Hematopoietic multipotent progenitor cell treated with erythropoietin and hydrocortisone succinate and interleukin-3 and kit ligand, for 15 days (in vitro differentiated cells): Measurements from ENCODE around the gene LECT2.

Source experiments
- DNase-seq: peaks from one replicate; pipeline ENCODE4 v3.0.0-alpha.2; 2015; ENCODE audit warnings: low spot score

Gene LECT2

DNA sequence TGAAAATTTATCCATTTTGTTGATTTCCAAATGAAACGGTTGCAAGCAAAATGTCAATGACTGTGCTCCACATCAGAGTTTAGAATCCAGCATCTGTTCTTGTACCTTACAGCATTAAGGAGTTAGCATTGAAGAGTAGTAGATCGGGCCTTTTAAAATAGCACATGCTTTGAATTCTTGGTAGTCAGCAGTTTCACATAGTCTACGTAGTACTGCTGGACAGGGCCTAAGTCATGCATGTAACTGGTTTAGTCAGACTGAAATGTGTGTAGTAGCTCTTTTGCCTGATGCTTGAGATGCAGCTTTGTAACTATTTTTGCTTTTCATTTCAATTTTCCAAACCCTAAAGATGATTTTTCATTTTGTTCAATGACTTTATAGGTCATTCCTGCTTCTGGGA lies 19.8 kb downstream of the LECT2 start:
- DNase-seq = no peak

DNA sequence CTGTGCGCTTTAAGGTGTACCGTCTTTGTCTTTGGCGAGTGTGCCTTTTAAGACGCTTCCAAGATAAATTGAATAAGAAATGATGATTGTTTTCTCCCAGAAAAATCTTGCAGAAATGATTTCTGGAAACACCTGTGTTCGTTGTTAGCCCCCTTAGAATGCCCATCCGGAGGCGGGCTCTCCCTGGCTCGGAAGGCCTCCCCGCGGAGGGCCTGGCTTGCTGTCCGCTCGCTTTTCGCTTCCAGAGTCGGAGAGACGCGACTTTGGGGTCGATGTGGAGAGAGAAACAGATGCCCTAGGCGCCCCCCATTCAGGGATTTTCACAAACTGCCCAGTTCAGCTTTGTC lies 23.9 kb downstream of the LECT2 start:
- no peak for DNase-seq

DNA sequence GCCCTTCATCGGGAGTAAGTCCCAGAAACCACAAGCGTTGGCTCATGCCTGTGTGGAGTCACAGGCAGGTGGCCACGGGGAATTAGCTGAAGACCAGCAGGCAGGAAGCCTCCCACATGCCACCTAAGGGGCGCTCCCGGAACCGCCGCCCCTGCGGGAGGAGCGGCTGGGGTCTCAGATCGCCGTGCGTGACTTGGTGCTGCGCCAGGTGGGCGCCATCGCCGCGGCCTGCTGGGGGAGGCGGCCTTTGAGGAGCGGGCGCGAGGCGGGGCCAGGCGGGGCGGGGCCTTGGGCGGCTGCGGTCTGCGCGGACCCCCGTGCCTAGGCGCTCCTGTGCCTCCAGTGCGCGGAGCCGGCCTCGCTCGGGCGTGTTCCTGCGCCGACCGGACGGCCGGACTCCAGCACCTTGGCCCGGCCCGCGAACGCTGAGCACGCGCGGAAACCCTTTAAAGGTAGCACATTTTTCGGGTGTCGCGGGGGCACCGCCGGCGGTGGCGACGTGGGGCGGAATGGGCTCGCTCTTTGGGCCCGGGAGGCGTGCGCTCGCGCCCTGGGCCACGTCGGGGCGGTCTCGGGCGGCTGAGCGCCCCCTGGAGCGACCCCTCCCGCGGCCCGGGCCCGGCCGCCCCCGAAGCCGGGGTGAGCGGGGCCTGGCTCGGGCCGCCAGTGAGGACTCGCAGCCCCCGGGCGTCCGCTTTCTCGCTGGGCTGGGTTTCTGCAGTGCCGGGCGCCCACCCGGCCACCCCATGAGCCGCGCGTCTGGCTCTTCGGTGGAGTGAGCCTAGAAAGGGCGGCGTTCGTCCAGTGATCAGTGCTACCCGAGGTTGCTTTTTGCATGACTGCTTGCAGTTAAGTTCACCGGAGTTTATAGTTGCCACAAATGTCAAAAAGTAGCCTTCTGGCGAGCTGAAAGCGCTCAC lies 24.5 kb downstream of the LECT2 start:
- no peak for DNase-seq

DNA sequence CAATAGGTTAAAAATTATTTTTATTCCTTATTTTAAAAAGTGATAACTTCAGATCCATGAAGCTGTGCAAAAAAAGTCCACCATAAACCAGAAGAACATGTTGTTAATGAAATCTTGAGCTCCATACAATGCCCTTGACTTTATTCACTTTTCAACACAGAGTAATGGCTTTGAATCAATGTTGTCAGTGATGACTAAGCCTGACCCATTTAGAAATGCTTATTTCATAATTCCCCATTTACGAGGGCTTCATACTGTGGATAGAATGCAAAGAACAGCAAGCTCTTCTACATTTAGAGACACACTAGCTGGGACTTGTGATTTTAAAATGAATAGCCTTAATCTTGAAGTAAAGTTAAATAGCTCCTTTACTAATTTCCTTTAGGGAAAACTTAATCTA lies 33.4 kb downstream of the LECT2 start:
- no peak for DNase-seq

DNA sequence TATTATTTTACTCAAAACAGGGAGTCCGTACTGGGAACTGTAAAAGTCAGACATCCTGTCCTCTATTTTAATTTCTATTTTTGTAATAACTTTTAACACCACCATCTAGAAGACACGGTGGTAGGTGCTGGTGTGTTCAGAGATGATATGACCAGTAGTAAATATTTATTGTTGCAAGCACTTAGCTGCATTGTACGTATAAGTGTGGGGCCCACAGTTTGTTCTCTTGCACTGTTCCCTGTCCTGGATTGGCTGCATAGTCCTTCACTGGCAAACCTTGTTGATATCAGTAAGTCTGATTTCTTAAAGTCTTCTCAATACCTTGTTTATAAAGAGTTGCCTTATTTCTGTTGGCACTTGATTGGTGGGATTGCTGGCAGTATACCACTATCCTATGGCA lies 34.6 kb downstream of the LECT2 start:
- DNase-seq = no peak

DNA sequence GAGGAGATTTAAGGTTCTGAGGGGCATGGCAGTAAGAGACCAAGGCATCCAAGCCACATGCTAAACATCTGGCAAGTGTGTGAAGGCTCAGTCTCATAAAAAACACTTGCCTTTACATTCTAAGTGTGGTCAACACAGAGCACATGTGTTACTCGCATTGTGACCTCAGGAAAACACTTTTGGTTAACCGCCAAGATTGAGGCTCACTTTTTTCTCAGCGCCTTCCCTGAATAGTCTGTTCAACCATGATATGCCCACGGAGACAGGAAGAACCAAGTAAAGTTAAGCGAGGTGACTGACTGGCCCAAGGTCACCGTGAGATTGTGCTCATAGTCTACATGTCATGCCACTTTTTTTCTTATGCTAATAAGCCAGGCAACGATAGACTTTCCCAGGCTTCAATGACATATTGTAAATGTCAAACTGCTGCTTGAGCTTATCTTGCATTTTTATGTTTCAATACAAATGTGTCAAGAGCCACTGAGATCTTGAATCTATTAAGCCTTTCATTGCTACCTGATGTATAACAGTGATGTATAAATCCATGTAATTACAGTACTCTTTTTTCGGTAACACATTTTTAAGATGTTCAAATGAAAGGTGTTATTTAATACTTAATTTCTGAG lies 38.0 kb downstream of the LECT2 start:
- DNase-seq = no peak

DNA sequence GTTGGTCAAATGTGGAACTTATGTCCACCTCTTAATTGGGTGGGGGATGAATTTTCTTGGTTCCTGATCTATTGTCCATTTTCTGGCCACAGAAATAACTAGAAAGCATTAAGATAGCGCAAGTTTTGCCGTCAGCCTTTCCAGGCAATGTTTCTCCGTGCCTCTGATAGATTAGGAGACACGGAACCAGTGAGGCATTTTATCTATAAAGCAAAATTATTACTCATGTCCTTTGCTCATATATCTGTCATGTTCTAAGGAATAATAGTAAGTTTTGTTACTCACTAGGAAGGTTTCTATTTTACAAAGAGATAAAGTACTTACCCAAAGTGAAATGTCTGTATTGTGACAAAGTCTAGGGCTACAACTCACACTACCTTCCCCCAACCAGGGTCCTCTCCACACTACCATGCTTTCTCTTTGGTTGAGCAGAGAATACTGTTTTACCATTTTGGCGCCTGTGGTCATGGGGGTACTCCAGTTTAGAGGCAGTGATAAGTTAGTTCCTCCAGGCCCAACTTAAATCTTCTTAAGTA lies 39.2 kb downstream of the LECT2 start:
- DNase-seq = no peak

DNA sequence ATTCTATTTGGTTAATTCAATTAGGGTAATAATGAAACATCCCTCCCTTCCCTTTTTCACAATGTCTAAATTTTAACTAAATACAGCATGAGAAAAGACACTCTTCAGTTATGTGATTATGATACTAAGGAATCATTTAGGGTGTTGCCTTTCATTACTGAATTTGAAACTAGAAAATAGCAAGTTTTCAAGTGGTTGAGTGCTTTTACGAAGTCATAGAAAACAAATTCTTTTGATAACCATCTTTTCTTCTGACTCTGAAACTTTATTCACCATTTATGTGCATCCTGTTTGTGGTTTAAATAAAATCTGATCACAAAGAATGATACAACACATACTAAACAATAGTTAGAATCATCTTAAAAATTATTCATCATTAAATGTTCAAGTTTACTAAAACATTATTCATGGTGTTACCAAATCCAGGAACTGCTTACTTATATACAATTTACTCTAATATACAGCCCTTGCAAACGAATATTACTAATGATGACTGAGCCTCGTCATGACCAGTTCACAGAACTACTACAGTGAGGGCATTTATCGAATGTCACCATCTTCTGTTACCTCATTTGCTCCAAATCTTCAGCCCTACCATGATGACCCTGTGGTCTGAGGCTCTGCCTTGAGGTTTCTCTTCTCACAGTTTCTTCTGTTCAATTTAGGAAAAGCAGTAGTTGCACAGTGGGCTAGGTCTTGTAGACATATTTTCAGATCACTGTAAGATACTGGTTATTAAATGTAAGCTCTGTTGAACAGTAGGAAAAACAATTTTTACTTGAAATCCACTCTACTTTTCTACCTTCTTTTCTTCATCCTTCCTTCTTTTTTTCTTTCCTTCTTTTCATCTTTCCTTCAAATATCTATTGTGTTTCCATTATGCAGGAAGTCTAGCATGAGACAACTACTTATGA lies 40.8 kb downstream of the LECT2 start:
- DNase-seq = no peak

DNA sequence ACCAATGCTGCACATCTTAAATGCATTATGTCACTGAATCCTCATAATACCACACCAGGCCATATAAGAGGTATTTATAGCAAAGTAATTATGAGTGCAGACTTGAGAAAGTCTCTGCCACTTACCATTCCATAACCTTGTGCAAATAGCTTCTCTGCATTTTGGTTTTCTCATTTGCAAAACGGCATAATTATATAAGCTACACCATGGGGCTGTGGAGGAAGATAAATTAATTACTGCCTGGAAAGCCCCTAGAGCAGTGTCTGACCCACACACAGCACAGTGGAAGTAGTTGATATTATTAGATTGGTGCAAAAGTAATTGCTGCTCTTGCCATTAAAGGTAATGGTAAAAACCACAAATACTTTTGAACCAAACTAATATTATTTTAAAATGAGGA lies 49.6 kb downstream of the LECT2 start:
- no peak for DNase-seq

DNA sequence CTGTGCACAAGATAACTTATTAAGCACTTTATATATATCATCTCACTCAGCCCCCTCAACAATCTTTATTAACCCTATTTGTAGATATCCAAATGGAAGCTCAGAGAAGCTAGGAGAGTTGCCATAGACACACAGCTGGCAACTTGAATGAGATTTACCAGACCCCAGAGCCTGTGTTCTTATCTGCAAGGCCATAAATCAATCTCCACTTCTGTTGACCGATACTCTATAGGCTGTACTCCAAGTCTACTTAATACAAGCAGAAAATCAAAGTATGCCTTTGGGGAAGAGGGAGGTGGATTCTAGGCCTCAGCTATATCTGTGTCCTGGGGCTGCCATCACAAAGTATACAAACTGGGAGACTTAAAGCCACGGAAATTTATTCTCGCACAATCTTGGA lies 53.1 kb downstream of the LECT2 start:
- no peak for DNase-seq

DNA sequence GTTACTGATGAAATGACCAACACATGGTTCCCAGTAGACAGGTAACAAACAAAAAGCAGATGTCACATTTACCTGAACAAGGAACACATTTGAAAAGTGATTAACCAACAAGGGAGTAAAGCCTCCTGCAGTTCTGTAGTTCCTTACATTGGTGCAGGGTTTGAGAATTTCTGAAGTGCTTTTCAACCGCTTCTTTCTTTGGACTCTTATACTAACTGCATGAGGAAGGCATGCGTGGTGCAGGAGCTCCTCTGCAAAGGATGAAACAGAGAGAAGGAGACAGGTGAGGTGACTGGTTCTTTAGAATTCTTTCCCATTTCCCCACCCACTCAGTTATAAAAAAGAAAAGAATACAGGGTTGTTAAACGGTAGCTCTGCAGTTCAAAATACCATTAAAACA lies 54.5 kb downstream of the LECT2 start:
- no peak for DNase-seq

DNA sequence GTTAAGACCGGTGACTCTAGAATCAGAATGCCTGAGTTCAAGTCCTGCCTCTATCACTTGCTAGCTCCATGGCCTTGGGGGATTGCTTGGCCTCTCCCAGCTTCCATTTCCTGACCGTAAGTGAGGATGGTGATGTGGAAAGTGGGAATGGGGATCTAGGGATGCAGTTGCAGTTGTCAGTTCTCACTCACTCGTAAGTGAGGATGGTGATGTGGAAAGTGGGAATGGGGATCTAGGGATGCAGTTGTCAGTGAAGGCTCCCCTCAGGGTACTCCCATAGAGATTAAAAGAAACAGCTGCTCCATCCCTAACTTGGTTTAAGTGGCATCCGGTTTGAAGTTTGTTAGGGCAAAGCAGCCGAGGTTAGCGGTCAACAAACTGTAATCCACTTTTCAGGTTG lies 56.1 kb downstream of the LECT2 start:
- DNase-seq = no peak
